GM04503 (cell line): ENCODE results near the gene CASKIN1.
"Not testable (repeated sequence)": the region's sequence is repeated elsewhere in the genome, so short reads cannot be mapped to it uniquely, and the experiment has no call there.

Experiments
- DNase-seq: peaks from one replicate; pipeline ENCODE4 v3.0.0-alpha.2; 2012; ENCODE audit warnings: low read depth

CASKIN1 gene

DNA sequence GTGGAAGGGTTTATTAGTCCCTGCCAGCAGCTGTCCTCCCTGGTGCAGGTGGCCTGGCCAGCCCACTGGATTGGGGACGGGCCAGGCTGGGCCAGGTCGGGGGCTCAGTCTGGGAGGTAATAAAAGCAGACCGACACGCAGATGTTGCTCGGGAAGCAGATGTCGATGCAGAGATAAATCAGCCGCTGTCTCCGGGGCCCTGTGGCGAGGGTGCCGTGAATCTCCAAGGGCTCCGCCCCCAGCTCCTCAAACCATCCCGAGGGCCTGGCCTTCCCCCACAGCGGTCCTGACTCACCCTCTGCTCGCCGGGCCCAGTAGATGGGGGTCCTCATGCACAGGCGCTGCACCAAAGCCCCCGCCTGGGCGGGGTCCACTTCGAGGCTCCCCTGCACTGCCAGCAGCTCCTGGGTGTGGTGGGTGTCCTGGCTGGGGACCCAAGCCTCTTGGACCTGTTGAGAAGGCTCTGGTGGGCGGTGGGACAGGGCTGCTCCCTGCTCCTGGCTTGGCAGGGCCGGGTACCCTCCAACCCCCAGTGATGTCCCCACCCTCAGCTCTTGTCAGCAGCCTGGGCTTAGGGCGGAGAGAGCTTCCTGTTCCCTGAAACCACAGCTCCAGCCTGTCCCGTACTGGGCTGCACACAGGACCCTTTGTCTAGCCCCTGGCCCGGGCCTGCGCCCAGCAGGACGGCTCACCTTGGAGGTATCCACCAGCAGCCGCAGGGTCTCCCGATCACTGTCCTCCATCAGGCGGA is 13.0 kb upstream of the CASKIN1 start:
- DNase-seq = no peak

DNA sequence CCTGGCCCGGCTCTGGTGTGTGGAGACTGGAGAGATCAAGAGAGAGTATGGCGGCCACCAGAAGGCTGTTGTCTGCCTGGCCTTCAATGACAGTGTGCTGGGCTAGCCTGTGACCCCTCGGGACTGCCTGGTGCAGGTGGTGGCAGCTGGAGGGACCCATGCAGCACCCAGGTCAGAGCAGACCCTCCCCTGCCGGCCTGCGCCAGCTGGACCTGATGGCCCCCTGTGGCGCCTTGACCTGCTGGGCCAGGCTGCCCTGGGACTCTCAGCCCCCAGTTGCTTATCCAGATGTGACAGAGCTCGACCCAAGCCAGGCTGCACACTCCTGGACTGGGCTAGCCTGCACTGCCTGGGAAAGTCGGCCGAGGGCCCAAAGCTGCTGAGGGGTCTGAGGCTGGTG is 12.4 kb upstream of the CASKIN1 start:
- DNase-seq = no peak

DNA sequence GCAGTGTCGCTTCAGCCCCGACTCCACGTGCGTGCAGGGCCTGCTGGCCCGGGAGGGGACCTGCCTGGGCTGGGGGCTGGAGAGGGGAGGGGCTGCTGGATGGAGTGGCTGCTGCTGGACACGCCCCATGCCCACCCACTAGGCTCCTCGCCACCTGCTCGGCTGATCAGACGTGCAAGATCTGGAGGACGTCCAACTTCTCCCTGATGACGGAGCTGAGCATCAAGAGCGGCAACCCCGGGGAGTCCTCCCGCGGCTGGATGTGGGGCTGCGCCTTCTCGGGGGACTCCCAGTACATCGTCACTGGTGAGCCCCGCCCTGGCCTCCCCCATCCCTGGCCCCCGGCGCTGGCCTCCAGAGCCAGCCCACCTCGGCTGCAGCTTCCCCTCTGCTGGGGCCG is 11.9 kb upstream of the CASKIN1 start:
- DNase-seq = no peak

- no peak for DNase-seq
Measured at GRCh38 chr16:2207872-2208271, 11.5 kb upstream of the CASKIN1 start.

DNA sequence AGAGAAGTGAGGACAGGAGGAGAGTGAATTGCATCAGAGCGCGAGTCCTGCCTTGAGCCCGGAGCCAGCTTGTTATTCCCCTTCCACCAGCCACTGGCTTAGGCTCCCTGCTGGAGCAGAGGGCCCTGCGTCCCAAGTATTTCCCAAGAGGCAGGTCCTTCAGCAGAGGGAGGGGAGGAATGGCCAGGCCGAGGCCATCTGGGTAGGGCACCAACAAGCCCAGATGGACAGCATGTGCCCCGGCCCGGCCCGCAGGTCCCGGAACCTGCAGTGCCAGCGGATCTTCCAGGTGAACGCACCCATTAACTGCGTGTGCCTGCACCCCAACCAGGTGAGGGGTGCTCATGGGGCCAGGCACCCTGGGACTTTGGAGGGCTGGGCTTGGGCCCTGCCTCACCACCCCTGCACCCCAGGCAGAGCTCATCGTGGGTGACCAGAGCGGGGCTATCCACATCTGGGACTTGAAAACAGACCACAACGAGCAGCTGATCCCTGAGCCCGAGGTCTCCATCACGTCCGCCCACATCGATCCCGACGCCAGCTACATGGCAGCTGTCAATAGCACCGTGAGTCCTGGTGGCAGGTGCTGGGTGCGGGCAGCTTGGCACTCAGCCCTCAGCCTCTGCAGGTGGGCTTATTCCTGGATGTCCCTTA is 10.5 kb upstream of the CASKIN1 start:
- no peak for DNase-seq

DNA sequence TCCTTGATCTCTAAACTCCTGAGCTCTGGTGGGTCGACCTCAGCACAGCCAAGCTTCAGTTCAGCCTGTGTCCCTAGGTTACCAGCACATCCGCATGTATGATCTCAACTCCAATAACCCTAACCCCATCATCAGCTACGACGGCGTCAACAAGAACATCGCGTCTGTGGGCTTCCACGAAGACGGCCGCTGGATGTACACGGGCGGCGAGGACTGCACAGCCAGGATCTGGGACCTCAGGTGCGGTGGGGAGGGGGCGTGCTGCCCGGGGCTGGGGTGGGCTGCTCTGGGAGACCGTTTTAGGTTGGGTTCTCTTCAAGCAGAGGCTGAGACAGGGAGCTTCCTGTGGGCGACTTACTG is 10.0 kb upstream of the CASKIN1 start:
- DNase-seq = no peak

DNA sequence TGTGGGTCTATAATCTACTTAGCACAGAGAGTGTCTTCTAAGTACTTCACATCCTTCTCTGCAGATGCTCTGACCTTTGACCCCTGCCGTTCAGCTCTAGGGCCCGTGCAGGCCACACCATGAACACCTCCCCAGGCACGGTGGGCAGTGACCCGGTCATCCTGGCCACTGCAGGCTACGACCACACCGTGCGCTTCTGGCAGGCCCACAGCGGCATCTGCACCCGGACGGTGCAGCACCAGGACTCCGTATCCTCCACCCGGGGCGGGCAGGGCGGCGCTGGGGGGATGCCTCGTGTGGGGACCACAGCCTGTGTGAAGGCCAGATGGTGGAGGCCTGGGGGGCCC is 9.5 kb upstream of the CASKIN1 start:
- DNase-seq = no peak

DNA sequence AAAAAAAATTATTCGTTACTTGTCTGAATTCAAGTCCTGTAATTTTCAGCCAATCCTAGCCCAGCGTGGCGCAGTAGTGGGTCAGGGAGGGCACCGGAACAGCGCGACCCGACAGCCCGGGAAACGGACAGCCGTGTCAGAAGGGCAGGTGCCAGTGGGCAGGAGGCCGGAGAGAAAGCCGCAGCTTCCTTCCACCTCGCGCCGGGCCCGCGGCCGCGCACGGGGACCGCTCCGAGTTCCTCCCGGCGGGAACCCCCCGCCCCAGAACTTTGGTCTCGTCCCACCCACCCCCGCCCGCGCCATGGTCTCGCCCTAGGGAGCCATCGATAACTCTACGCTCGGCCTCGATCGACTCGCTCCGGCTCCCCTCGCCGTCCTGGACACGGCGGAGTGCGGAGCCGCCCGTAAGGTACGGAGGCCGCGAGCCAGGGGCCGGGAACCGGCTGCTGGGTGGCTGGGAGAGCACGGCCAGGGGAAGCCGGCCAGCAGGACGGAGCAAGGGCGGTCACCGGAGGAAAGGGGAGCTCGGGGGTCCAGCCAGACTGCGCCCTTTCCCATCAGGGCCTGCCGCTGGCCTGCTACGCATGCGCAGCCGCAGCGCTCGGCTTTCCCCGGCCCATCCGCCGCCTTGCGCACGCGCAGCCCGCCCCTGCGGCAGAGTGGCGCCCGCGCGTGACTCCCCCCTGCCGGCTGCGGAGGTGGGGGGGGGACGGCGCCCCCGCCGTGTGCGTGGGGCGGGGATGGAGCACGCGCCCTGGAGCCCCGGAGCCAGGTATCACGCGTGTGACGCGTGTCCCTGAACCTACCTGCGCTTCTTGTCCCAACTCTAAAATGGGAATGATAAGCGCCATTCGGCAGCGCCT is 8.9 kb upstream of the CASKIN1 start, which contains the start of gene MLST8:
TSS of gene MLST8 (plus strand) at position 351 of the 863 bp plus-strand sequence. CDS start 632 bp downstream, outside the sequence.
- peak; percentile 26 for DNase-seq

GRCh38 chr16:2204416-2205103 is 8.2 kb upstream of the CASKIN1 start:
- no peak for DNase-seq

GRCh38 chr16:2203119-2203688 is 6.8 kb upstream of the CASKIN1 start:
- DNase-seq = not testable (repeated sequence)

GRCh38 chr16:2200313-2200712 is 3.9 kb upstream of the CASKIN1 start:
- DNase-seq = no peak

DNA sequence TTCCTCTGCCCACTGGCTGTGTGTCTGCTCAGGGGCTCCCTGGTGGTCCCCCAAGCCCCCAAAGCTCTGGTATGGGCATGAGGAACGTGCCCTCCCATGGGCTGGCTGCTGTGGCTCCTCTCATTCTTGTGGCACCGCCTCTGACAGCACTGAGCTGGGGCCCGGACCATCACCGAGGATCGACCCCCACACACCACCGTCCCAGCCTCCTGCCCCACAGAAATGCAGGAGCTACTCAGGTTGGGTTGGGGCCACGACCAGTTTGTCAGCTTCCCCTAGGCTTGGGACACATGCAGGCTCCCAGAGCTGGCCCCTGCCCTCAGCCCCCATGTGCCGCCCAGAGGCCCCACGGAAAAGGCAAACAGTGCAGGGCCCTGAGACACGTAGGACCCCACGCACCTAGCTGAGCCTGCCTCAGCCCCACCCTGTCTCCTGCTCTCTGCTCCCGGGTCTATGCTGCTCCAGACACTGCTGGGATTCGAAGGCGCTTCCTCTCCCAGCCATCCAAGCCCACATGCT is 3.3 kb upstream of the CASKIN1 start:
- no peak for DNase-seq

DNA sequence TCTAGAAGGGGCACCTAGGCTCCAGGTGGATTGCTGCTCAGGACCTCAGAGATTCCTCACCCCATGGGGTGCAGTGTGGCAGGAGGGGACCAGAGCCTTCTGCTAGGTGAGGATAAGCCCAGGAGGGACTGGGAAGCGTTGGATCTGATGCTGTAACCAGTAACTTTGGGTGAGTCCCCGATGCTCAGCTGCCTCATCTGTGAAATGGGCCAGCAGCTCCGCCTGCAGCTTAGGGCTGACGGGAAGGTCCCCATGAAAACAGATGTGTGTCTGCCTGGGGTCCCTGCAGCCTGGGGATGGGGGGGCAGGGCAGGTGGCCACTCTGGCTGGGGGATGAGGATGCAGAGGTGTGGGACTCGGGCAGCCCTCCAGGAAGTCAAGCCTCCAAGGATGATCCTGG is 2.7 kb upstream of the CASKIN1 start:
- DNase-seq = no peak

DNA sequence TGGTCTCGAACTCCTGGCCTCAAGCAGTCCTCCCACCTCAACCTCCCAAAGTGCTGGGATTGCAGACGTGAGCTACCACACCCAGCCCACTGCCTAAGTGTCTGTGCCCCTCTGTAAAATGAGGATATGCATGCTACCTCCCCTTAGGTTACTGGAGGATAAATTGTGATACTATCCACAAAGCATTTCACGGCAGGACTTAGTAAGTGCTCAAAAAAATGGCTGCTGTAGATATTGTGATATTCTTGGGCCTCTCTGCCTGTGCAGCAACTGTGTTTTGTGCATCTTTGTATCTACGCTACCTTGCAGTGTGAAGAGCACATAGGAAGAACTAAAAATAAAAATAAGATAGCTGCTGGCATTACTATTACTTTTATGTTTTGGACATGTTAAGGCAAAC is 1.9 kb upstream of the CASKIN1 start:
- no peak for DNase-seq

- no peak for DNase-seq
Measured at GRCh38 chr16:2197765-2198164, 1.4 kb upstream of the CASKIN1 start.

DNA sequence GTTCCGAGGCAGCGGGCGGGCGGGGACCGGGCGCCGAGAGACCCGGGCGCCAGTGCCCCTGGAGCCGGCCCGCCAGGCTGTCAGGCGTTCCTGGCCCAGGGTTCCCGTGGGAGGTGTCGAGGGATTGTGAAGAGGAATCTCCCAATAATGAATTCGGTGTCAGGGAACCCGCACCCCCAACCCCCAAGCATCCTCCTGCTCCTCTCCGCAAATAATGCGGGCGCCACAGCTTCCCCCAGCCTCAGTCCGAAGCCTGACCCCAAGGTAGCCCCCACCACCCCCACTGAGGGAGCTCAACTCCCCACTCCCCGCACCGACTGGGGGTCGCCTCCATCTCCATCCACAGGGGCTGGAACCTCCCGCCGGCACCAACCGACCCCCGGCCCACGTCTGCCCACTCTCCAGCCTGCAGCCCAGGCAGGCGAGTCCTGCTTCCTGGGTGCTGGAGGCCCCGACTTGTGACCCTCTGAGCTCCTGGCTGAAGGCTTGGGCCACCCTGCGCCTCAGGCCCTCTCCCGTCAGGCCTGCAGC is 641 bp upstream of the CASKIN1 start:
- no peak for DNase-seq

DNA sequence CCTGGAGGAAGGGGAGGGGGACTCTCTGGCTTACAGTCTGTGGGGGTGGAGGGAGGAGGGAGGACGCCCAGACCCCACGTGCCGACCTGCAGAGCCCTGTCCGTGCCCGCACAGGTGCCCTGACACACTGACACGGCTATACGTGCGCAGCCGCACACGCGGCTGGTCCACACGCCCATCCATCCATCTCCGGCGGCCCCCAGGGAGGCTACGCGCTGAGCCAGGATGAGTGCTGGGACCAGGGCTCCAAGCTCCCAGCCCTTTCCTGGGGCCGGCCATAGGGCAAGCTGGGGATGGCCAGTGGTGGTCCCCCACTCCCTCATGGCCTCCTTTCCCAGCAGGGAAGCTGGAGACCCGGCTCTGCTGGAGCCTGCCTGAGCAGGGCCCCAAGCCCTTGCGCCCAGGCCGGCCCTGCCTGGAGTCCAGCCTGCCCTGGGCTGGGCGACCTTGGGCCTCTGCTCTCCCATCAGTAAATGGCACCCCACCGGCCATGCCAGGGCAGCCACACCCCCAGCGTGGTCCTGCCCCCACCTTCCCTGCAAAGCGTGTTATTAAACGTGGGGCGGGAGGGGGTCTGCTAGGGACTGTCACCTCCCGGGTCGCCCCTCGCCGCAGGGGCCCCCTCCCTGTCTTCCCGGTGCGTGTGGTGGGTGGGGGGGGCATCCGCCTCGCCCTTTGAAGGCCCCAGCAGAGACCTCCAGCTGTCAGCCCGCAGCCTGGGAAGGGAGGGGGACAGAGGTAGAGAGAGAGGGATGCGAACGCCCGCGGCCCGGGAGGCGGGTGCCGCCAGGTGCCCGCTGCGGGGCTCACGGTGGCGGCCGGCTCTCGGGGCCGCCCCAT is 863 bp downstream of the CASKIN1 start:
- DNase-seq = no peak

DNA sequence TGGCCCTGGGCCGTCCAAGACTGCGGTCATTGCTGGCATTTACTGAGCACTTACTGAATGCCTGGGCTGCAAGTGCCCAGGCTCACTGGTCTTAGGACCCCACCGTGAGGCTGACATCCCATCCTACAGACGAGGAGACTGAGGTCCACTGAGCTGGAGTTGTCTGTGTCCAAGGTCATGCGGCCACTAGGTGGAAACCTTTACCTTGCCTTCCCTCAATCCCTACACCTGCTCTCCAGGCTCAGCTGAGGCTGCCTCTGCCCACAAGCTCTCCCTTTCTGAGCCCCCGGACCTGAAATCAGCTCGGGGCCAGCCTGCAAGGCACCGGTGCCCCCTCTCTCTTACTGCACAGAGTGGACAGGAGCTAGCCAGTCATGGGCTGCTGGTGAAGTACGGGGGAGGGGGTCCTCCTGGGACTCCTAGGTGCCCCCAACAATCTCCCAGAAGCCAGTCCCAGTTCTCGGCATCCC is 1.5 kb downstream of the CASKIN1 start:
- DNase-seq = no peak

DNA sequence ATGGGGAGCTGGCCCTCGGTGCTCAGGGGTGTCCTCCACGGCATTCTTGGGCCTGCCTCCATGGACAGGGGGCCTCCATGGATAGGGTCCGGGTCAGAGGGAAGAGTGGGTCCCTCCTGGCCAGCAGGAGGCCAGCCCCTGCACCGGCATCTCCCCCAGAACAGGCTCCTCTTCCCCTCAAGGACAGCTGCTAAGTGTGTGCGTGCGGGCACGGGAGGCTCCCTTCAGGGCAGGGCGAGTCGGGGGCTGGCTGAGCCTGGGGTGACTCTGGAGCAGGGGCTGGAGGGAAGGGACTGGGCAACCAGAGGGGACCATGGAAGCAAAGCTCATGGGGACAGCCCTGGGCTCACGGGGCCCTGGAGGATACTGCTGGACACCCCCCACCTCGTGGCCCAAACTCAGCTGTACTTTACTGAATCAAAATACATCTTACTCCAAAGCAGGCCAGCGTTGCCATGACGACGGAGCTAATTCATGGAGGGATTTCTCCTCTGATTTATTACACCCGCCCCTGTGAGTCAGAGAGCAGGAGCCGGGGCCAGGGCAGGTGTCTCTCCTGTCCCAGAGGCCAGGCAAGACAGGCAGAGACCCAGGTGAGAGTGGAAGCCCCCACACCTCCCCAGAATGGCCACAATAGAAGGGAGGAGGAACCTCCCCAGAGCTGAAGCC is 2.1 kb downstream of the CASKIN1 start:
- no peak for DNase-seq

GRCh38 chr16:2191446-2191706 is 5.0 kb downstream of the CASKIN1 start:
- DNase-seq = no peak
